ENCODE data around the gene GPR146. TPM values are rescaled to one million over a fixed set of nuclear protein-coding genes. Genes with fewer than 3 reads are reported as not detected.
A peak's percentile ranks its signal among the peaks of the same experiment; 100 is the strongest.

Gene GPR146
- total RNA-seq, 1 donor from 2014 or later = 3.1 TPM

DNA sequence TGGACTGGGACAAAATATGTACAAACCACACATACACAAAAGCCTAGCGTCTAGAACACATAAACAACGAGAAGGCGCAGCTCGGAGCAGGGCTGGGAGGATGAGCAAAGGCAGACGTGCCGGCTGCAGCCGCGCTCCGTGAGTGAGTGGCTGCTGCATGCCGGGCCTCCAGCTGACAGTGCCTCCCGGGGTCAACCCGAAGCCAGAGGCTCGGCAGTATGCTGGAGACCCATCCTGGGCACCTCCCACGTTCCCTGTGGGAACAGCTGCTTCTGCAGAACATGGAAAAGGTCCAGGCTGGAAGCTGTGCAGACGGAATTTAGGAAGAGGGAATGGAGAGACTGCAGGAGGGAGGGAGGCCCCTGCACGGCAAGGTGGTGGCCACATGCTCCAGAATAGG lies 3.6 kb upstream of the GPR146 start:
- peak overlapping the region; percentile 94 for H3K27ac Mint-ChIP-seq (ENCODE audit: unreplicated experiment)
- peak overlapping the region; percentile 77 for H3K4me3 Mint-ChIP-seq (ENCODE audit: unreplicated experiment)

DNA sequence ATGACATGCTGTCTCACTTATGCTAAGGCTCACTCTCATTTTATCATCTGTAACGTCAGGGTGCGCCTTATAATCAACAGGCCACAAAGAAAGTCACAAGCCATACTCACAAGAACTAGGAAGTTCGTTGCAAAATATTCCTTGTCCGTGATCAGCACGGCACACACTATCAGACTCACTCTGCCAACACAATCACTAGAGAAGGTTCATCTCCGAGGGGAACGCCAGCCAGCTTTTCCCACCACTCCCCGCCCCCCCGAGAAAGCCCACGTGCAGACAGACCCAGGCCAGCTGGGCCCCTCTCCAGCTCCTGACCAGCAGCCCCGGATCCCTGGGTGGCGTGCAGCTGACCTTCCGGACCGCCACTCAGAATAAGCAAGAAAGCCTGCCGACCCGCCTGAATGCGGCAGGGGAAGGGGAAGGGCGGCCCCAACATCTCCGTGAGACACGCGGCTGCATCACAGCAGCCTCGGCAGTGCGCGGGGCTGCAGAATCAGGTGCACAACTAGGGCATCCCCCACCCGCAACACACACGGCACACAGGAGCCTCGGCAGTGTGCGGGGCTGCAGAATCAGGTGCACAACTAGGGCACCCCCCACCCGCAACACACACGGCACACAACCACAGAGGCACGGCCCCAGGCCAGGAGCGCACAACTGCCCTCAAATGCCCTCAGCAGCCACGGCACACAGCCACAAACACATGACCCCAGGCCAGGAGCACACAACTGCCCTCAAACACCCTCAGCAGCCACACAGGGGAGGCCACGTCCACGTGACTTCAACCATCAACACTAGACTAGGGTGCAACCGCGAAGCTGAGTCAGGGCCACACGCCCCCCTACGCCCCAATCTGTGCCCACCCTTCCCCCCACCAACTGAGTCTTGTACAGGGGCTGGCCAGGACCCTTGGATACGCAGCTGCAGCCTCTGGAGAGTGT lies 2.5 kb upstream of the GPR146 start:
- no peaks in the 10 kb centered on the region for H3K36me3 Mint-ChIP-seq (ENCODE audit: unreplicated experiment)
- H3K9me3 Mint-ChIP-seq (ENCODE audit: unreplicated experiment) = peaks cover 11% of the 10 kb centered on the region
- H3K4me3 Mint-ChIP-seq (ENCODE audit: unreplicated experiment) = peak overlapping the region; percentile 55
- peaks cover 9% of the 10 kb centered on the region for H3K27me3 Mint-ChIP-seq (ENCODE audit: unreplicated experiment)
- no peak for DNase-seq
- TF ChIP-seq, protein P1, sequence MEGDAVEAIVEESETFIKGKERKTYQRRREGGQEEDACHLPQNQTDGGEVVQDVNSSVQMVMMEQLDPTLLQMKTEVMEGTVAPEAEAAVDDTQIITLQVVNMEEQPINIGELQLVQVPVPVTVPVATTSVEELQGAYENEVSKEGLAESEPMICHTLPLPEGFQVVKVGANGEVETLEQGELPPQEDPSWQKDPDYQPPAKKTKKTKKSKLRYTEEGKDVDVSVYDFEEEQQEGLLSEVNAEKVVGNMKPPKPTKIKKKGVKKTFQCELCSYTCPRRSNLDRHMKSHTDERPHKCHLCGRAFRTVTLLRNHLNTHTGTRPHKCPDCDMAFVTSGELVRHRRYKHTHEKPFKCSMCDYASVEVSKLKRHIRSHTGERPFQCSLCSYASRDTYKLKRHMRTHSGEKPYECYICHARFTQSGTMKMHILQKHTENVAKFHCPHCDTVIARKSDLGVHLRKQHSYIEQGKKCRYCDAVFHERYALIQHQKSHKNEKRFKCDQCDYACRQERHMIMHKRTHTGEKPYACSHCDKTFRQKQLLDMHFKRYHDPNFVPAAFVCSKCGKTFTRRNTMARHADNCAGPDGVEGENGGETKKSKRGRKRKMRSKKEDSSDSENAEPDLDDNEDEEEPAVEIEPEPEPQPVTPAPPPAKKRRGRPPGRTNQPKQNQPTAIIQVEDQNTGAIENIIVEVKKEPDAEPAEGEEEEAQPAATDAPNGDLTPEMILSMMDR (IDR thresholded peaks at IDR 0.05; ENCODE audit: partially characterized antibody, unreplicated experiment) = no peak
- peak overlapping the region; percentile 90 for H3K27ac Mint-ChIP-seq (ENCODE audit: unreplicated experiment)
- peaks cover 28% of the 10 kb centered on the region for H3K4me1 Mint-ChIP-seq (ENCODE audit: low read depth, unreplicated experiment)

More for the DNA sequence above, 3.6 kb upstream of the GPR146 start:
- peak; percentile 61 for DNase-seq
- TF ChIP-seq, protein P1 (IDR thresholded peaks at IDR 0.05; ENCODE audit: partially characterized antibody, unreplicated experiment) = no peak
- H3K36me3 Mint-ChIP-seq (ENCODE audit: unreplicated experiment) = peaks cover 6% of the 10 kb centered on the region
- H3K9me3 Mint-ChIP-seq (ENCODE audit: unreplicated experiment) = peaks cover 14% of the 10 kb centered on the region
- H3K4me1 Mint-ChIP-seq (ENCODE audit: low read depth, unreplicated experiment) = peaks cover 26% of the 10 kb centered on the region
- peaks cover 9% of the 10 kb centered on the region for H3K27me3 Mint-ChIP-seq (ENCODE audit: unreplicated experiment)

DNA sequence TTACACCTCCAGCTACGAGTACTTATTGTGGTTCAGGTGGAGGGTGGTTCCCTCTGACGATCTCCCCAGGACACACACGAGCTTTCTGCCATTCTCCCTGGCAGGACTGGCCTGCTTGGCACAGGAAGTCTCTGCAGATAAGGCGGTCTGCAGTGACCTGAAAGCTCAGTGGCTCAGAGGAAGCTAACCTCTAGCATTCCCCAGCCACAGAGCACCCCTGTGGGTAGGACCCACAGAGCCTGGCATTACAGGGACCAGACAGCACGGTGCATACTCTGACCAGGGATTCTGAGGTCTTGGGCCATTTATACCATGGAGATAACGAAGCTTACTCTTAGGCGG lies 1.9 kb upstream of the GPR146 start:
- TF ChIP-seq, protein P1 (IDR thresholded peaks at IDR 0.05; ENCODE audit: partially characterized antibody, unreplicated experiment) = no peak
- DNase-seq = no peak
- Mint-ChIP-seq H3K4me1 (ENCODE audit: low read depth, unreplicated experiment) (peaks cover 31% of the 10 kb centered on the region), H3K4me3 (ENCODE audit: unreplicated experiment) (no peak overlapping the region), H3K9me3 (ENCODE audit: unreplicated experiment) (peaks cover 11% of the 10 kb centered on the region), H3K36me3 (ENCODE audit: unreplicated experiment) (no peaks in the 10 kb centered on the region), H3K27ac (ENCODE audit: unreplicated experiment) (no peak overlapping the region), H3K27me3 (ENCODE audit: unreplicated experiment) (peaks cover 9% of the 10 kb centered on the region)

DNA sequence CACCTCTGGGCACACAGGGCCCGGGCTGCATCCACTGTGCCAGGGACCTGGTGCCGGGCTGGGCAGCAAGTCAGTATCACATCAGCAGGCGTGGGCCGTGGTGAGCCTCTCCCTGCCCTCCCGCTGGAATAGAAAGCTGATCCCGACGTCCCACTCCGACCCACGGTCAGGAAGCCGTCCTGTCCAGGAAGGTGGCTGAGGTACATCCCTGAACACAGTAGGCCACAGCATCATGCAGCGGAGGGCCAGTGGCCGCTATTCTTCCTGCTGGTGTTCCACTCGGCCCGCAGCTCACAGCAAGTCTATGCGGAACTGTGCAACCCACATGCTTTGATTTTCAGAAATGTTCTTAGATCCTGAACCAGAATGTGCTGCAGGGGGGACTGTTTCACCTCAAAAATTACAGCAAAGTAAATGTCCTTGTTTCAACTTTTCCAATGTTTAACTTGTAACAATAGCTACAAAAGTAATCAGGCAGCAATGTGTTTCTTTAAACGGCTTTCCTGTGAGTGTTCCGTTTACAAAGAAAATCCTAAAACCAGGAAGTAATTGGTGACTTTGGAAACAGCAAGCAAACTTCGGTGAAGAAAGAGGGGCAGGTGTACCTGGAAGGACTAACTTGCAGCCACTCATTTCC lies 676 bp upstream of the GPR146 start:
- peaks cover 38% of the 10 kb centered on the region for H3K4me1 Mint-ChIP-seq (ENCODE audit: low read depth, unreplicated experiment)
- peaks cover 12% of the 10 kb centered on the region for H3K9me3 Mint-ChIP-seq (ENCODE audit: unreplicated experiment)

More for the DNA sequence above, 676 bp upstream of the GPR146 start:
- DNase-seq = no peak
- H3K4me3 Mint-ChIP-seq (ENCODE audit: unreplicated experiment) = peak overlapping the region; percentile 71
- TF ChIP-seq, protein P1 (IDR thresholded peaks at IDR 0.05; ENCODE audit: partially characterized antibody, unreplicated experiment) = no peak
- peak overlapping the region; percentile 56 for H3K27ac Mint-ChIP-seq (ENCODE audit: unreplicated experiment)
- peaks cover 9% of the 10 kb centered on the region for H3K27me3 Mint-ChIP-seq (ENCODE audit: unreplicated experiment)
- no peaks in the 10 kb centered on the region for H3K36me3 Mint-ChIP-seq (ENCODE audit: unreplicated experiment)

Measured in glutamatergic neuron (in vitro differentiated cells).